HepG2 (cell line): ENCODE data around the gene TKFC. TPM values are rescaled to one million over a fixed set of nuclear protein-coding genes. Genes with fewer than 3 reads are reported as not detected.
A peak's percentile ranks its signal among the peaks of the same experiment; 100 is the strongest.

Experiments used
- ATAC-seq: fragments of 200-7000 bp; cut with Tn5 transposase; 3 replicates; pipeline ENCODE4 v1.9.1; 2020; ENCODE audit warnings: mild to moderate bottlenecking, moderate library complexity
- BruUV-seq: library from RNA; stranded (reverse); fragments of 400-500 nt; replicated peaks from 2 replicates; lab custom pipeline; 2021; lab: Mats Ljungman, UMichigan
- CTCF ChIA-PET: fragments of 300-600 bp; formaldehyde crosslinking; extraction: SDS; loops from one replicate; lab custom pipeline; 2021; ENCODE audit warnings: low total read pairs, inconsistent platforms, low intra/inter-chr PET ratio; lab: Yijun Ruan, JAX
- POLR2A ChIA-PET: fragments of 350-600 bp; sonication (Branson Sonifier 250); formaldehyde crosslinking; loops from one replicate; lab custom pipeline; 2020; ENCODE audit warnings: antibody characterized with exemption, inconsistent platforms; lab: Yijun Ruan, JAX
- DNase-seq: peaks from one replicate; pipeline ENCODE4 v3.0.0-alpha.2; 2015; ENCODE audit warnings: low spot score
- FAIRE-seq: peaks from 3 replicates; lab custom pipeline; 2011; peaks lifted over from hg19 to GRCh38; lab: Jason Lieb, UNC
- H2AFZ ChIP-seq: one replicate; pipeline ENCODE4 v1.6.1; 2011; ENCODE audit warnings: low read length, inconsistent platforms
- H3K27ac ChIP-seq: fragments of 300-600 bp; 3 replicates; pipeline ENCODE4 v1.8.0; 2011; ENCODE audit warnings: mixed run types, mild to moderate bottlenecking, mixed read lengths, low read length, inconsistent platforms; ENCODE audit not compliant: insufficient read depth; ENCODE audit errors: extremely low read length
- H3K27me3 ChIP-seq, 2 experiments: fragments of 200-600 bp in 1 of 2; 2 replicates in 1 of 2; 3 replicates in 1 of 2; pipeline versions ENCODE4 v1.6.0 to v1.8.0; 2011; ENCODE audit warnings: low read length in 2 of 2, mild to moderate bottlenecking in 2 of 2, moderate library complexity in 2 of 2, inconsistent platforms in 1 of 2; ENCODE audit not compliant: insufficient read depth in 2 of 2, control insufficient read depth in 1 of 2
- H3K36me3 ChIP-seq, 2 experiments: fragments of 200-600 bp in 1 of 2; replicated peaks in 1 of 2; 2 replicates in 1 of 2; 3 replicates in 1 of 2; pipeline versions ENCODE4 v1.5.1 to v1.8.0; 2011; ENCODE audit warnings: low read length in 2 of 2, inconsistent platforms in 1 of 2; ENCODE audit not compliant: insufficient read depth in 2 of 2, control insufficient read depth in 1 of 2
- H3K4me1 ChIP-seq: 2 replicates; pipeline ENCODE4 v1.5.1; 2012; ENCODE audit warnings: low read length, inconsistent platforms; ENCODE audit not compliant: insufficient read depth
- H3K4me2 ChIP-seq: 2 replicates; pipeline ENCODE4 v1.6.0; 2011; ENCODE audit warnings: low read depth, low read length, inconsistent platforms
- H3K4me3 ChIP-seq, 3 experiments: fragments of 200-600 bp in 1 of 3; sonication (generic), shearing (Covaris generic) in 1 of 3; replicated peaks in 1 of 3; 2 replicates each; pipeline ENCODE4 v1.5.1; 2011 to 2016; ENCODE audit warnings: low read length in 3 of 3, inconsistent platforms in 2 of 3, low read depth in 2 of 3, mild to moderate bottlenecking in 2 of 3, control low read depth in 1 of 3, mixed read lengths in 1 of 3; ENCODE audit not compliant: insufficient read depth in 1 of 3
- H3K79me2 ChIP-seq: one replicate; pipeline ENCODE4 v1.6.1; 2011; ENCODE audit warnings: low read length, inconsistent platforms; ENCODE audit not compliant: insufficient read depth
- H3K9ac ChIP-seq: 2 replicates; pipeline ENCODE4 v1.6.0; 2011; ENCODE audit warnings: mild to moderate bottlenecking, low read depth, low read length, inconsistent platforms; ENCODE audit not compliant: insufficient read depth
- H3K9me3 ChIP-seq: 2 replicates; pipeline ENCODE4 v1.5.1; 2012; ENCODE audit warnings: mild to moderate bottlenecking, low read length
- H4K20me1 ChIP-seq: 2 replicates; pipeline ENCODE4 v1.6.0; 2011; ENCODE audit warnings: inconsistent platforms, mild to moderate bottlenecking, low read length, moderate library complexity; ENCODE audit not compliant: insufficient read depth
- CBFB ChIP-seq: sonication (generic); formaldehyde crosslinking; IDR thresholded peaks from 2 replicates; pipeline ENCODE4 v1.4.0; 2020; ENCODE audit warnings: missing genetic modification reagents
- CHD4 ChIP-seq: fragments of 200-600 bp; sonication (generic); IDR thresholded peaks from 2 replicates; pipeline ENCODE4 v1.7.0; 2017; ENCODE audit warnings: mild to moderate bottlenecking, low read length, borderline replicate concordance
- FOXK2 ChIP-seq: fragments of 450-650 bp; IDR thresholded peaks from 2 replicates; pipeline ENCODE4 v1.6.1; 2016
- HDAC6 ChIP-seq: fragments of 200-600 bp; sonication (generic); IDR thresholded peaks from 2 replicates; pipeline ENCODE4 v1.7.0; 2017; ENCODE audit warnings: mild to moderate bottlenecking, antibody characterized with exemption, low read length, low read depth
- HNRNPL ChIP-seq: fragments of 200-400 bp; formaldehyde crosslinking; IDR thresholded peaks from 2 replicates; pipeline ENCODE4 v1.6.1; 2017; ENCODE audit warnings: mild to moderate bottlenecking, low read depth, low read length
- MIER3 ChIP-seq: IDR thresholded peaks from 2 replicates; pipeline ENCODE4 v1.6.1; 2016; ENCODE audit warnings: missing compliant biosample characterization, borderline replicate concordance
- XRCC5 ChIP-seq: fragments of 200-400 bp; formaldehyde crosslinking; optimal IDR thresholded peaks from 2 replicates; pipeline ENCODE3; 2017; ENCODE audit warnings: mild to moderate bottlenecking, low read length
- ZNF629 ChIP-seq: sonication (generic); formaldehyde crosslinking; conservative IDR thresholded peaks from 2 replicates; pipeline ENCODE4 v1.5.0; 2020; ENCODE audit warnings: missing genetic modification reagents
- ZNF883 ChIP-seq: sonication (generic); formaldehyde crosslinking; IDR thresholded peaks from 2 replicates; pipeline ENCODE4 v1.5.1; 2020; ENCODE audit warnings: mild to moderate bottlenecking, missing genetic modification reagents; ENCODE audit errors: not compliant biosample characterization
- WGBS: methylation state at CpG from one replicate; pipeline ENCODE4 v1.1.6; 2017; ENCODE audit warnings: low lambda C conversion rate; 5-methylcytosine and 5-hydroxymethylcytosine counted together
- in situ Hi-C: cut with HindIII; loops from 2 replicates; pipeline ENCODE4 v1.10.0; 2017; ENCODE audit warnings: low pct_unique_long_range_greater_than_20kb; ENCODE audit not compliant: extremely low pct_ligation_motif_present
- intact Hi-C: fragments of 100-400 bp; cut with micrococcal nuclease; formaldehyde crosslinking; loops from one replicate; pipeline ENCODE4 v1.10.0; 2022; ENCODE audit not compliant: unreplicated experiment
- polyA plus RNA-seq, 8 experiments: library from polyadenylated mRNA; depleted of rRNA in 3 of 8; stranded (reverse) in 7 of 8; unstranded in 1 of 8; fragments of >200 nt; fragmentation: Illumina TruSeq in 4 of 8; extraction: Trizol in 4 of 8; gene quantifications; 2 replicates each; pipeline versions ENCODE4 v1.2.1 to v1.2.3, GENCODE V29; 2011 to 2016; ENCODE audit warnings: low read depth in 4 of 8, missing spikeins in 1 of 8, mixed read lengths in 1 of 8; ENCODE audit not compliant: insufficient read depth in 1 of 8
- total RNA-seq, 5 experiments: library from RNA; depleted of rRNA; stranded (reverse); fragments of >200 nt; fragmentation: Illumina TruSeq; extraction: Trizol; gene quantifications; 2 replicates each; pipeline ENCODE4 v1.2.3, GENCODE V29; 2016; ENCODE audit warnings: low read depth in 1 of 5
- TF ChIP-seq, protein P1 (sequence below): IDR thresholded peaks from 2 replicates; pipeline ENCODE4 v1.6.1; 2018; ENCODE audit warnings: missing genetic modification reagents, mild to moderate bottlenecking, missing compliant biosample characterization
- TF ChIP-seq, protein P2 (sequence below), 2 experiments: fragments of 450-650 bp in 1 of 2; sonication (generic) in 1 of 2; formaldehyde crosslinking in 1 of 2; IDR thresholded peaks; 2 replicates each; pipeline versions ENCODE4 v1.6.1 to v1.8.0; 2016 to 2022; ENCODE audit warnings: antibody characterized with exemption in 1 of 2, mild to moderate bottlenecking in 1 of 2, missing genetic modification reagents in 1 of 2
- TF ChIP-seq, protein P3 (sequence below): IDR thresholded peaks from 2 replicates; pipeline ENCODE4 v1.6.1; 2016

Gene TKFC
- total and polyA plus RNA-seq, 2 of the 13 experiments (the other 11 are each of a cell fraction or from before 2014, with no cell fraction given): 147 to 197 TPM

DNA sequence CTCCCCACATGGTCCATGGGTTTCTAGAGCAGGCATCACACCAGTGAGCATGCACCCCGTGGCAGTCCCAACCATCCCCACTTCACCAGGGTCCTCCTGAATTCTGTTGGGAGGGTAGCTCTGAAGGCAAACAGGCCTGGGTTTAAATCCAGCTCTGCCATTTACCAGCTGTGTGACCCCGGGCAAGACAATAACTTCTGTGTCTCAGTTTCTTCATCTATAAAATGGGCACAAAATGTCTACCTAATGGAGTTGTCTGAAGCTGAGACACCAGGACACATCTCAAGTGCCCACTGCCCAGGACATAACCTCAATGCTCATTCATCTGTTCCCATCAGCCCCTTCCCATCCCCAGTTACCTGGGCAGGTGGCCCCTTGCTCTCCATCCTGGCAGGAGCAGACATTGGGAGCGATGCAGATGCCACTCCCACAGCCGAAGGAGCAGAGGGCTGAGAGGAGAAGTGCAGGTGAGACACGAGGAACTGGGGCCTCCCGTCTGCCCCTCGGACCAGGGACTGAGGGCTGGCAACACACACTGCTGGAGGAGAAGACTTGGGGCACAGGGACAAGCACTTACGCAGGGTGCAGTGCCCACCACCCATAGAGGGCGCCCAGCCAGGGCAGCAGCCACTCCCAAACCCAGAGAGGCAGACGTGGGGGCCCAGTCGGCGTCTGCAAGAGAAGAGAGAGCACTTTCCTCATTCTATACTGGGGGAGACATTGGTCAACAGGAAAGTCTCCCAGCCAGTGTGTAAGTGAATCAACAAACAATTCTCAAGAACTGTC is 41.9 kb upstream of the TKFC start:
- Histone ChIP-seq H3K4me2 (peak overlapping the region; percentile 70; the same call in 1 of the 2 replicates), H3K4me3 (no peak overlapping the region), H3K79me2 (peaks cover 49% of the 10 kb centered on the region), H3K4me1 (peaks cover 35% of the 10 kb centered on the region), H3K27ac (no peak overlapping the region), H4K20me1 (peaks cover 20% of the 10 kb centered on the region), H3K9ac (no peak overlapping the region), H2AFZ (no peak overlapping the region), H3K9me3 (no peaks in the 10 kb centered on the region), H3K27me3 (no peaks in the 10 kb centered on the region; a peak in 1 of 5 replicates), H3K36me3 (peaks cover 24 to 53% of the 10 kb centered on the region in 2 experiments)
- 95% methylated on average over 10 of the region's 12 CpGs for WGBS
- intact Hi-C loops: loop anchor here (5.0 kb wide), 1 partner anchor 96 kb away; no protein-coding TSS in a partner anchor
- BruUV-seq: no TSS peak
- no peak for DNase-seq
- FAIRE-seq: no peak
- no peak for ATAC-seq
- ChIA-PET POLR2A (no interaction called here), CTCF (no interaction called here)
- in situ Hi-C loops: no loop called here
- TF ChIP-seq FOXK2 (no peak), ZNF629 (peak; percentile 90), XRCC5 (peak; percentile 58), HDAC6 (no peak), CHD4 (peak; percentile 70; the same call in 1 of the 2 replicates), HNRNPL (0 out of 2 replicates have a peak, but pooled peaks have one; percentile 54), MIER3 (CRISPR knock-in tag) (no peak), ZNF883 (CRISPR knock-in tag) (no peak), CBFB (CRISPR knock-in tag) (no peak)
- TF ChIP-seq, protein P1, sequence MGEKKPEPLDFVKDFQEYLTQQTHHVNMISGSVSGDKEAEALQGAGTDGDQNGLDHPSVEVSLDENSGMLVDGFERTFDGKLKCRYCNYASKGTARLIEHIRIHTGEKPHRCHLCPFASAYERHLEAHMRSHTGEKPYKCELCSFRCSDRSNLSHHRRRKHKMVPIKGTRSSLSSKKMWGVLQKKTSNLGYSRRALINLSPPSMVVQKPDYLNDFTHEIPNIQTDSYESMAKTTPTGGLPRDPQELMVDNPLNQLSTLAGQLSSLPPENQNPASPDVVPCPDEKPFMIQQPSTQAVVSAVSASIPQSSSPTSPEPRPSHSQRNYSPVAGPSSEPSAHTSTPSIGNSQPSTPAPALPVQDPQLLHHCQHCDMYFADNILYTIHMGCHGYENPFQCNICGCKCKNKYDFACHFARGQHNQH (CRISPR knock-in tag): no peak
- TF ChIP-seq, protein P2, sequence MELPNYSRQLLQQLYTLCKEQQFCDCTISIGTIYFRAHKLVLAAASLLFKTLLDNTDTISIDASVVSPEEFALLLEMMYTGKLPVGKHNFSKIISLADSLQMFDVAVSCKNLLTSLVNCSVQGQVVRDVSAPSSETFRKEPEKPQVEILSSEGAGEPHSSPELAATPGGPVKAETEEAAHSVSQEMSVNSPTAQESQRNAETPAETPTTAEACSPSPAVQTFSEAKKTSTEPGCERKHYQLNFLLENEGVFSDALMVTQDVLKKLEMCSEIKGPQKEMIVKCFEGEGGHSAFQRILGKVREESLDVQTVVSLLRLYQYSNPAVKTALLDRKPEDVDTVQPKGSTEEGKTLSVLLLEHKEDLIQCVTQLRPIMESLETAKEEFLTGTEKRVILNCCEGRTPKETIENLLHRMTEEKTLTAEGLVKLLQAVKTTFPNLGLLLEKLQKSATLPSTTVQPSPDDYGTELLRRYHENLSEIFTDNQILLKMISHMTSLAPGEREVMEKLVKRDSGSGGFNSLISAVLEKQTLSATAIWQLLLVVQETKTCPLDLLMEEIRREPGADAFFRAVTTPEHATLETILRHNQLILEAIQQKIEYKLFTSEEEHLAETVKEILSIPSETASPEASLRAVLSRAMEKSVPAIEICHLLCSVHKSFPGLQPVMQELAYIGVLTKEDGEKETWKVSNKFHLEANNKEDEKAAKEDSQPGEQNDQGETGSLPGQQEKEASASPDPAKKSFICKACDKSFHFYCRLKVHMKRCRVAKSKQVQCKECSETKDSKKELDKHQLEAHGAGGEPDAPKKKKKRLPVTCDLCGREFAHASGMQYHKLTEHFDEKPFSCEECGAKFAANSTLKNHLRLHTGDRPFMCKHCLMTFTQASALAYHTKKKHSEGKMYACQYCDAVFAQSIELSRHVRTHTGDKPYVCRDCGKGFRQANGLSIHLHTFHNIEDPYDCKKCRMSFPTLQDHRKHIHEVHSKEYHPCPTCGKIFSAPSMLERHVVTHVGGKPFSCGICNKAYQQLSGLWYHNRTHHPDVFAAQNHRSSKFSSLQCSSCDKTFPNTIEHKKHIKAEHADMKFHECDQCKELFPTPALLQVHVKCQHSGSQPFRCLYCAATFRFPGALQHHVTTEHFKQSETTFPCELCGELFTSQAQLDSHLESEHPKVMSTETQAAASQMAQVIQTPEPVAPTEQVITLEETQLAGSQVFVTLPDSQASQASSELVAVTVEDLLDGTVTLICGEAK (IDR thresholded peaks at IDR 0.05): no peak
- TF ChIP-seq, protein P2 (CRISPR knock-in tag; IDR thresholded peaks at IDR 0.05): no peak
- TF ChIP-seq, protein P3, sequence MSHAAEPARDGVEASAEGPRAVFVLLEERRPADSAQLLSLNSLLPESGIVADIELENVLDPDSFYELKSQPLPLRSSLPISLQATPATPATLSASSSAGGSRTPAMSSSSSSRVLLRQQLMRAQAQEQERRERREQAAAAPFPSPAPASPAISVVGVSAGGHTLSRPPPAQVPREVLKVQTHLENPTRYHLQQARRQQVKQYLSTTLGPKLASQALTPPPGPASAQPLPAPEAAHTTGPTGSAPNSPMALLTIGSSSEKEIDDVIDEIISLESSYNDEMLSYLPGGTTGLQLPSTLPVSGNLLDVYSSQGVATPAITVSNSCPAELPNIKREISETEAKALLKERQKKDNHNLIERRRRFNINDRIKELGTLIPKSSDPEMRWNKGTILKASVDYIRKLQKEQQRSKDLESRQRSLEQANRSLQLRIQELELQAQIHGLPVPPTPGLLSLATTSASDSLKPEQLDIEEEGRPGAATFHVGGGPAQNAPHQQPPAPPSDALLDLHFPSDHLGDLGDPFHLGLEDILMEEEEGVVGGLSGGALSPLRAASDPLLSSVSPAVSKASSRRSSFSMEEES (CRISPR knock-in tag): no peak
